HepG2 (cell line): ENCODE results near the gene DNAJC4. TPM values are rescaled to one million over a fixed set of nuclear protein-coding genes. Genes with fewer than 3 reads are reported as not detected.

ENCODE experiments used
- ATAC-seq: fragments of 200-7000 bp; cut with Tn5 transposase; 3 replicates; pipeline ENCODE4 v1.9.1; 2020; ENCODE audit warnings: mild to moderate bottlenecking, moderate library complexity
- BruUV-seq: library from RNA; stranded (reverse); fragments of 400-500 nt; replicated peaks from 2 replicates; lab custom pipeline; 2021; lab: Mats Ljungman, UMichigan
- CTCF ChIA-PET: fragments of 300-600 bp; formaldehyde crosslinking; extraction: SDS; loops from one replicate; lab custom pipeline; 2021; ENCODE audit warnings: low total read pairs, inconsistent platforms, low intra/inter-chr PET ratio; lab: Yijun Ruan, JAX
- POLR2A ChIA-PET: fragments of 350-600 bp; sonication (Branson Sonifier 250); formaldehyde crosslinking; loops from one replicate; lab custom pipeline; 2020; ENCODE audit warnings: antibody characterized with exemption, inconsistent platforms; lab: Yijun Ruan, JAX
- DNase-seq: peaks from one replicate; pipeline ENCODE4 v3.0.0-alpha.2; 2015; ENCODE audit warnings: low spot score
- FAIRE-seq: peaks from 3 replicates; lab custom pipeline; 2011; peaks lifted over from hg19 to GRCh38; lab: Jason Lieb, UNC
- H2AFZ ChIP-seq: one replicate; pipeline ENCODE4 v1.6.1; 2011; ENCODE audit warnings: low read length, inconsistent platforms
- H3K27ac ChIP-seq: fragments of 300-600 bp; 3 replicates; pipeline ENCODE4 v1.8.0; 2011; ENCODE audit warnings: mixed run types, mild to moderate bottlenecking, mixed read lengths, low read length, inconsistent platforms; ENCODE audit not compliant: insufficient read depth; ENCODE audit errors: extremely low read length
- H3K27me3 ChIP-seq, 2 experiments: fragments of 200-600 bp in 1 of 2; 2 replicates in 1 of 2; 3 replicates in 1 of 2; pipeline versions ENCODE4 v1.6.0 to v1.8.0; 2011; ENCODE audit warnings: low read length in 2 of 2, mild to moderate bottlenecking in 2 of 2, moderate library complexity in 2 of 2, inconsistent platforms in 1 of 2; ENCODE audit not compliant: insufficient read depth in 2 of 2, control insufficient read depth in 1 of 2
- H3K36me3 ChIP-seq, 2 experiments: fragments of 200-600 bp in 1 of 2; replicated peaks in 1 of 2; 2 replicates in 1 of 2; 3 replicates in 1 of 2; pipeline versions ENCODE4 v1.5.1 to v1.8.0; 2011; ENCODE audit warnings: low read length in 2 of 2, inconsistent platforms in 1 of 2; ENCODE audit not compliant: insufficient read depth in 2 of 2, control insufficient read depth in 1 of 2
- H3K4me1 ChIP-seq: 2 replicates; pipeline ENCODE4 v1.5.1; 2012; ENCODE audit warnings: low read length, inconsistent platforms; ENCODE audit not compliant: insufficient read depth
- H3K4me2 ChIP-seq: 2 replicates; pipeline ENCODE4 v1.6.0; 2011; ENCODE audit warnings: low read depth, low read length, inconsistent platforms
- H3K4me3 ChIP-seq, 3 experiments: fragments of 200-600 bp in 1 of 3; sonication (generic), shearing (Covaris generic) in 1 of 3; replicated peaks in 1 of 3; 2 replicates each; pipeline ENCODE4 v1.5.1; 2011 to 2016; ENCODE audit warnings: low read length in 3 of 3, inconsistent platforms in 2 of 3, low read depth in 2 of 3, mild to moderate bottlenecking in 2 of 3, control low read depth in 1 of 3, mixed read lengths in 1 of 3; ENCODE audit not compliant: insufficient read depth in 1 of 3
- H3K79me2 ChIP-seq: one replicate; pipeline ENCODE4 v1.6.1; 2011; ENCODE audit warnings: low read length, inconsistent platforms; ENCODE audit not compliant: insufficient read depth
- H3K9ac ChIP-seq: 2 replicates; pipeline ENCODE4 v1.6.0; 2011; ENCODE audit warnings: mild to moderate bottlenecking, low read depth, low read length, inconsistent platforms; ENCODE audit not compliant: insufficient read depth
- H3K9me3 ChIP-seq: 2 replicates; pipeline ENCODE4 v1.5.1; 2012; ENCODE audit warnings: mild to moderate bottlenecking, low read length
- H4K20me1 ChIP-seq: 2 replicates; pipeline ENCODE4 v1.6.0; 2011; ENCODE audit warnings: inconsistent platforms, mild to moderate bottlenecking, low read length, moderate library complexity; ENCODE audit not compliant: insufficient read depth
- AFF4 ChIP-seq: sonication (generic); formaldehyde crosslinking; IDR thresholded peaks from 2 replicates; pipeline ENCODE4 v1.4.0; 2020; ENCODE audit warnings: missing genetic modification reagents
- KMT2B ChIP-seq: IDR thresholded peaks from 2 replicates; pipeline ENCODE4 v1.6.1; 2016; ENCODE audit warnings: missing genetic modification reagents, missing compliant biosample characterization
- MED13 ChIP-seq: sonication (generic); formaldehyde crosslinking; IDR thresholded peaks from 2 replicates; pipeline ENCODE4 v1.5.0; 2020; ENCODE audit warnings: missing genetic modification reagents
- PATZ1 ChIP-seq: sonication (generic); formaldehyde crosslinking; IDR thresholded peaks from 2 replicates; pipeline ENCODE4 v1.4.0; 2020; ENCODE audit warnings: missing genetic modification reagents
- RAD51 ChIP-seq: fragments of 450-650 bp; IDR thresholded peaks from 2 replicates; pipeline ENCODE4 v1.6.1; 2016; ENCODE audit warnings: borderline replicate concordance
- RXRA ChIP-seq: sonication (generic); formaldehyde crosslinking; IDR thresholded peaks from 2 replicates; pipeline ENCODE4 v1.5.1; 2020; ENCODE audit warnings: missing genetic modification reagents
- ZBTB38 ChIP-seq: sonication (generic); formaldehyde crosslinking; IDR thresholded peaks from 2 replicates; pipeline ENCODE4 v1.5.1; 2020; ENCODE audit warnings: mild to moderate bottlenecking, missing genetic modification reagents
- ZNF484 ChIP-seq: sonication (generic); formaldehyde crosslinking; IDR thresholded peaks from 2 replicates; pipeline ENCODE4 v1.5.1; 2020; ENCODE audit warnings: mild to moderate bottlenecking, low read depth, missing genetic modification reagents, borderline replicate concordance
- ZNF607 ChIP-seq: sonication (generic); formaldehyde crosslinking; IDR thresholded peaks from 2 replicates; pipeline ENCODE4 v1.5.1; 2020; ENCODE audit warnings: missing genetic modification reagents, mild to moderate bottlenecking, borderline replicate concordance
- ZNF687 ChIP-seq: sonication (generic); formaldehyde crosslinking; IDR thresholded peaks from 2 replicates; pipeline ENCODE4 v1.5.1; 2020; ENCODE audit warnings: mild to moderate bottlenecking, missing genetic modification reagents, moderate library complexity
- ZNF839 ChIP-seq: sonication (generic); formaldehyde crosslinking; IDR thresholded peaks from 2 replicates; pipeline ENCODE4 v1.4.0; 2020; ENCODE audit warnings: missing genetic modification reagents, mild to moderate bottlenecking, borderline replicate concordance
- WGBS: methylation state at CpG from one replicate; pipeline ENCODE4 v1.1.6; 2017; ENCODE audit warnings: low lambda C conversion rate; 5-methylcytosine and 5-hydroxymethylcytosine counted together
- in situ Hi-C: cut with HindIII; loops from 2 replicates; pipeline ENCODE4 v1.10.0; 2017; ENCODE audit warnings: low pct_unique_long_range_greater_than_20kb; ENCODE audit not compliant: extremely low pct_ligation_motif_present
- intact Hi-C: fragments of 100-400 bp; cut with micrococcal nuclease; formaldehyde crosslinking; loops from one replicate; pipeline ENCODE4 v1.10.0; 2022; ENCODE audit not compliant: unreplicated experiment
- polyA plus RNA-seq, 8 experiments: library from polyadenylated mRNA; depleted of rRNA in 3 of 8; stranded (reverse) in 7 of 8; unstranded in 1 of 8; fragments of >200 nt; fragmentation: Illumina TruSeq in 4 of 8; extraction: Trizol in 4 of 8; gene quantifications; 2 replicates each; pipeline versions ENCODE4 v1.2.1 to v1.2.3, GENCODE V29; 2011 to 2016; ENCODE audit warnings: low read depth in 4 of 8, missing spikeins in 1 of 8, mixed read lengths in 1 of 8; ENCODE audit not compliant: insufficient read depth in 1 of 8
- total RNA-seq, 5 experiments: library from RNA; depleted of rRNA; stranded (reverse); fragments of >200 nt; fragmentation: Illumina TruSeq; extraction: Trizol; gene quantifications; 2 replicates each; pipeline ENCODE4 v1.2.3, GENCODE V29; 2016; ENCODE audit warnings: low read depth in 1 of 5

Gene DNAJC4
- total and polyA plus RNA-seq, 2 of the 13 experiments (the other 11 are each of a cell fraction or from before 2014, with no cell fraction given), result 10.3 to 60.8 TPM

DNA sequence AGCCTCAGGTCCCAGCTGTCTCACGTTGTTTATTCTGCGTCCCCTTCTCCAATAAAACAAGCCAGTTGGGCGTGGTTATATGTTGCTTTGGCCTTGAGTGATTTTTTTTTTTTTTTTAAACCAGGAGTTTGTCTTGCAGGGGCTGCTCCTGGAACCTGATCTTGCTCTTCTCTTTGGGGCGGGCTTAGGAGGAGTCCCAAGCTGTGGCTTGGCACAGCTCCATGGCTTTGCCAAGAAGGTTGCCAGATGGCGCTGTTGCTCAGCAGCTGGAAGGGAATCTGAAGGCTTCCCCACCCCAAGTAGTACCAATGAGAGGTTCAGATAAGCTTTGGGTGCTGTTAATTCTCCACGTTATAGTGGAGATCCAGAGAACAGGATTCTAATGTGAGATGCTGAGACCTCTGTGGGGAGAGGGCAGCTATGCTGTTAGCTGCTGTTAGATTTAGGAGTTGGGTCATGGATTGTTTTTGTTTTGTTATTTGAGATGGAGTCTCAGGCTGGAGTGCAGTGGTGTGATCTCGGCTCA, 25.8 kb upstream of the DNAJC4 start (continued):
- no peak for TF ChIP-seq ZNF484 (CRISPR knock-in tag)
- TF ChIP-seq MED13 (CRISPR knock-in tag), result no peak
- no peak for TF ChIP-seq KMT2B

GRCh38 chr11:64206457-64207255, 23.7 kb upstream of the DNAJC4 start, which contains the start of gene FERMT3:
Gene FERMT3, plus strand, starts transcription at chr11:64206721. Its CDS starts 644 bp downstream, at chr11:64207365.
- H3K36me3 ChIP-seq, result peaks cover 20 to 24% of the 10 kb centered on the region in 2 experiments; a peak in 4 of 5 replicates
- H3K9ac ChIP-seq, result no peak within 1 kb of the TSS
- FAIRE-seq (no peak), ATAC-seq (no peak; the same call in 2 of the 3 replicates), DNase-seq (no peak)
- H3K4me1 ChIP-seq, result peaks cover 17% of the 10 kb centered on the region
- no TSS peak for BruUV-seq
- no peak within 1 kb of the TSS for H2AFZ ChIP-seq
- ChIA-PET CTCF (no interaction called here), POLR2A (interaction anchor here (1.4 to 3.8 kb wide), 3 partner anchors 21 to 63 kb away, joined by 5 to 18 read pairs (median 5); partner anchors contain the start of gene STIP1)
- 77% methylated on average over 6 of the region's 27 CpGs for WGBS
- intact Hi-C loops, result no loop called here
- H3K4me2 ChIP-seq, result no peak within 1 kb of the TSS
- in situ Hi-C loops, result no loop called here
- H3K27me3 ChIP-seq, result no peaks in the 10 kb centered on the region
- no peaks in the 10 kb centered on the region for H3K79me2 ChIP-seq
- H3K4me3 ChIP-seq, result no peak within 1 kb of the TSS
- H3K9me3 ChIP-seq, result no peaks in the 10 kb centered on the region
- H4K20me1 ChIP-seq, result 0 out of 2 replicates have a peak, but pooled peaks cover 2% of the 10 kb centered on the region
- H3K27ac ChIP-seq, result peak within 1 kb of the TSS; percentile 54
- TF ChIP-seq ZNF607 (CRISPR knock-in tag), result no peak
- TF ChIP-seq RAD51, result no peak
- peak; percentile 84; the same call in 1 of the 2 replicates for TF ChIP-seq ZBTB38 (CRISPR knock-in tag)
- peak; percentile 5; the same call in 1 of the 2 replicates for TF ChIP-seq RXRA (CRISPR knock-in tag)
- no peak for TF ChIP-seq AFF4 (CRISPR knock-in tag)
- peak; percentile 45 for TF ChIP-seq ZNF687 (CRISPR knock-in tag)
- no peak for TF ChIP-seq ZNF839 (CRISPR knock-in tag)
- TF ChIP-seq PATZ1 (CRISPR knock-in tag), result peak; percentile 19; the same call in 1 of the 2 replicates
